ENCODE results near the gene EPHA4.

- TF ChIP-seq EP300 (IDR thresholded peaks at IDR 0.05; ENCODE audit: borderline replicate concordance) (no peak), YY1 (IDR thresholded peaks at IDR 0.05; ENCODE audit: low read depth) (no peak), CEBPB (IDR thresholded peaks at IDR 0.05) (no peak), RAD21 (IDR thresholded peaks at IDR 0.05; ENCODE audit: low read depth) (no peak), TAF1 (IDR thresholded peaks at IDR 0.05; ENCODE audit: low read depth) (no peak), USF1 (IDR thresholded peaks at IDR 0.05) (no peak), ZBTB7A (IDR thresholded peaks at IDR 0.05; ENCODE audit: low read depth) (no peak)
These were observed 9.9 kb downstream of the EPHA4 start for GRCh38 chr2:221562226-221562625.
